Nephron progenitor cell (in vitro differentiated cells): ENCODE measurements around the gene OR51E1.

Experiments
- DNase-seq: peaks from one replicate; pipeline ENCODE4 v3.0.0; 2021
- H3K27ac Mint-ChIP-seq: 2 replicates; pipeline ENCODE4 v1.8.0; 2021; ENCODE audit warnings: mild to moderate bottlenecking, moderate library complexity, mixed read lengths
- H3K27me3 Mint-ChIP-seq: 2 replicates; pipeline ENCODE4 v1.8.0; 2021; ENCODE audit warnings: mild to moderate bottlenecking, low read depth, mixed read lengths; ENCODE audit not compliant: poor library complexity
- H3K36me3 Mint-ChIP-seq: 2 replicates; pipeline ENCODE4 v1.8.0; 2021; ENCODE audit warnings: low read depth, mixed read lengths
- H3K4me1 Mint-ChIP-seq: 2 replicates; pipeline ENCODE4 v1.8.0; 2021; ENCODE audit warnings: mixed read lengths
- H3K4me3 Mint-ChIP-seq: 2 replicates; pipeline ENCODE4 v1.8.0; 2021; ENCODE audit warnings: mild to moderate bottlenecking, moderate library complexity, mixed read lengths
- H3K9me3 Mint-ChIP-seq: 2 replicates; pipeline ENCODE4 v1.8.0; 2021; ENCODE audit warnings: mild to moderate bottlenecking, moderate library complexity, mixed read lengths
- CTCF ChIP-seq: fragments of 200-600 bp; sonication (generic); IDR thresholded peaks from 2 replicates; pipeline ENCODE4 v1.5.0; 2021; ENCODE audit warnings: antibody characterized with exemption

The OR51E1 gene

GRCh38 chr11:4704790-4705334, 61.1 kb downstream of the OR51E1 start:
- DNase-seq = no peak
- peak overlapping the region; percentile 62 for H3K27ac Mint-ChIP-seq
- H3K27me3 Mint-ChIP-seq = no peaks in the 10 kb centered on the region
- no peaks in the 10 kb centered on the region for H3K9me3 Mint-ChIP-seq
- peaks cover 61% of the 10 kb centered on the region for H3K4me1 Mint-ChIP-seq
- TF ChIP-seq CTCF = no peak
- H3K4me3 Mint-ChIP-seq = peak overlapping the region; percentile 46
- no peaks in the 10 kb centered on the region for H3K36me3 Mint-ChIP-seq
